OCI-LY3 (cell line): Measurements from ENCODE around the gene RGS6.

ENCODE experiments used
- CTCF ChIP-seq: fragments of 200-600, 300-600 bp; sonication (generic); IDR thresholded peaks from 2 replicates; pipeline ENCODE4 v1.5.1; 2014; ENCODE audit warnings: antibody characterized with exemption, low read length, low read depth
- EZH2phosphoT487 ChIP-seq: fragments of 200-600 bp; shearing (Covaris generic); IDR thresholded peaks from 2 replicates; pipeline ENCODE4 v1.6.1; 2018; ENCODE audit warnings: antibody characterized with exemption, mixed run types, low read depth

- no peak for TF ChIP-seq CTCF
- no peak for TF ChIP-seq EZH2phosphoT487
These were observed 551.1 kb downstream of the RGS6 start for GRCh38 chr14:72483311-72483710.
